M059J (cell line): Measurements from ENCODE around the gene ELMOD1. TPM values are rescaled to one million over a fixed set of nuclear protein-coding genes. Genes with fewer than 3 reads are reported as not detected.

ENCODE experiments used
- total RNA-seq: library from RNA; depleted of rRNA; stranded (reverse); fragments of >200 nt; shearing (Covaris generic); gene quantifications from 2 replicates; pipeline ENCODE4 v1.2.3, GENCODE V29; 2014; rRNA removed

The ELMOD1 gene
- total RNA-seq, 1 experiment from 2014 or later: 0.39 TPM

Other genes starting within 250 kb of the ELMOD1 start
- 7.8 TPM in 2 replicates for gene CWF19L2, start 133.3 kb upstream of the ELMOD1 start, total RNA-seq
- gene ALKBH8, start 25.4 kb upstream of the ELMOD1 start, total RNA-seq: 10.0 and 11.1 TPM in 2 replicates
- not detected in 2 replicates for gene SLN, start 120.9 kb downstream of the ELMOD1 start, total RNA-seq